Measurements from ENCODE around the gene CEP192. TPM values are rescaled to one million over a fixed set of nuclear protein-coding genes. Genes with fewer than 3 reads are reported as not detected.
A peak's percentile ranks its signal among the peaks of the same experiment; 100 is the strongest.

CEP192 gene
- total and polyA plus RNA-seq, 2 of the 13 experiments (the other 11 are each of a cell fraction or from before 2014, with no cell fraction given): 15.3 to 24.7 TPM

GRCh38 chr18:13138420-13139139 is 147.4 kb downstream of the CEP192 start (continued):
- TF ChIP-seq ARID5B (CRISPR knock-in tag; IDR thresholded peaks at IDR 0.05): 0 out of 2 replicates have a peak, but pooled peaks have one; percentile 1
- peak; percentile 73; the same call in 1 of the 2 replicates for TF ChIP-seq ZNF350 (CRISPR knock-in tag; IDR thresholded peaks at IDR 0.05; ENCODE audit: borderline replicate concordance, low read depth)
- peak in 1 of 2 experiments; percentile 37; a peak in 1 of 4 replicates for TF ChIP-seq POLR2A (IDR thresholded peaks at IDR 0.05; ENCODE audit: insufficient read depth in 1 of 2, low read depth in 2 of 2, low read length in 2 of 2)
- 0 out of 2 replicates have a peak, but pooled peaks have one; percentile 23 for TF ChIP-seq BORCS8-MEF2B (CRISPR knock-in tag; IDR thresholded peaks at IDR 0.05)
- TF ChIP-seq, protein P1, sequence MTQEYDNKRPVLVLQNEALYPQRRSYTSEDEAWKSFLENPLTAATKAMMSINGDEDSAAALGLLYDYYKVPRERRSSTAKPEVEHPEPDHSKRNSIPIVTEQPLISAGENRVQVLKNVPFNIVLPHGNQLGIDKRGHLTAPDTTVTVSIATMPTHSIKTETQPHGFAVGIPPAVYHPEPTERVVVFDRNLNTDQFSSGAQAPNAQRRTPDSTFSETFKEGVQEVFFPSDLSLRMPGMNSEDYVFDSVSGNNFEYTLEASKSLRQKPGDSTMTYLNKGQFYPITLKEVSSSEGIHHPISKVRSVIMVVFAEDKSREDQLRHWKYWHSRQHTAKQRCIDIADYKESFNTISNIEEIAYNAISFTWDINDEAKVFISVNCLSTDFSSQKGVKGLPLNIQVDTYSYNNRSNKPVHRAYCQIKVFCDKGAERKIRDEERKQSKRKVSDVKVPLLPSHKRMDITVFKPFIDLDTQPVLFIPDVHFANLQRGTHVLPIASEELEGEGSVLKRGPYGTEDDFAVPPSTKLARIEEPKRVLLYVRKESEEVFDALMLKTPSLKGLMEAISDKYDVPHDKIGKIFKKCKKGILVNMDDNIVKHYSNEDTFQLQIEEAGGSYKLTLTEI (CRISPR knock-in tag; conservative IDR thresholded peaks at IDR 0.05): no peak
- TF ChIP-seq MEF2D (CRISPR knock-in tag; IDR thresholded peaks at IDR 0.05): 0 out of 2 replicates have a peak, but pooled peaks have one; percentile 13
- peak; percentile 74 for TF ChIP-seq UBTF (CRISPR knock-in tag; IDR thresholded peaks at IDR 0.05)
- no peak; the same call in 1 of the 2 replicates for TF ChIP-seq NR2F6 (IDR thresholded peaks at IDR 0.05)
- 0 out of 2 replicates have a peak, but pooled peaks have one; percentile 7 for TF ChIP-seq NR2F6 (CRISPR knock-in tag; IDR thresholded peaks at IDR 0.05)
- TF ChIP-seq BCL3 (CRISPR knock-in tag; IDR thresholded peaks at IDR 0.05): peak; percentile 44; the same call in 1 of the 2 replicates
- TF ChIP-seq TIGD3 (CRISPR knock-in tag; IDR thresholded peaks at IDR 0.05; ENCODE audit: borderline replicate concordance): 0 out of 2 replicates have a peak, but pooled peaks have one; percentile 67
- peak; percentile 11; the same call in 1 of the 2 replicates for TF ChIP-seq MYC (CRISPR knock-in tag; IDR thresholded peaks at IDR 0.05; ENCODE audit: borderline replicate concordance)
- TF ChIP-seq ZFP41 (CRISPR knock-in tag; IDR thresholded peaks at IDR 0.05; ENCODE audit: borderline replicate concordance): peak; percentile 18; the same call in 1 of the 2 replicates
- TF ChIP-seq SMAD9 (CRISPR knock-in tag; IDR thresholded peaks at IDR 0.05): 0 out of 2 replicates have a peak, but pooled peaks have one; percentile 60
- peak; percentile 44; the same call in 1 of the 2 replicates for TF ChIP-seq KLF11 (CRISPR knock-in tag; IDR thresholded peaks at IDR 0.05)
- TF ChIP-seq ZNF441 (CRISPR knock-in tag; IDR thresholded peaks at IDR 0.05; ENCODE audit: borderline replicate concordance): 0 out of 2 replicates have a peak, but pooled peaks have one; percentile 51
- no peak for TF ChIP-seq EP300 (IDR thresholded peaks at IDR 0.05; ENCODE audit: low read depth in 2 of 2, low read length in 2 of 2)
- TF ChIP-seq EP300 (CRISPR knock-in tag; IDR thresholded peaks at IDR 0.05; ENCODE audit: borderline replicate concordance): 0 out of 2 replicates have a peak, but pooled peaks have one; percentile 27

Data from HepG2 (cell line).